Stimulated activated CD4-positive, alpha-beta T cell treated with anti-CD3 and anti-CD28 coated beads, Interleukin-12 subunit alpha, Interleukin-12 subunit beta, amount 100 ng/mL, for 24 hours (primary cell): Measurements from ENCODE around the gene RBM26.
"Not testable (repeated sequence)": the region's sequence is repeated elsewhere in the genome, so short reads cannot be mapped to it uniquely, and the experiment has no call there.

ENCODE experiments used
- DNase-seq, 2 experiments: peaks; one replicate each; pipeline ENCODE4 v3.0.0-alpha.2; 2020; ENCODE audit warnings: low read depth in 2 of 2

The RBM26 gene

DNA sequence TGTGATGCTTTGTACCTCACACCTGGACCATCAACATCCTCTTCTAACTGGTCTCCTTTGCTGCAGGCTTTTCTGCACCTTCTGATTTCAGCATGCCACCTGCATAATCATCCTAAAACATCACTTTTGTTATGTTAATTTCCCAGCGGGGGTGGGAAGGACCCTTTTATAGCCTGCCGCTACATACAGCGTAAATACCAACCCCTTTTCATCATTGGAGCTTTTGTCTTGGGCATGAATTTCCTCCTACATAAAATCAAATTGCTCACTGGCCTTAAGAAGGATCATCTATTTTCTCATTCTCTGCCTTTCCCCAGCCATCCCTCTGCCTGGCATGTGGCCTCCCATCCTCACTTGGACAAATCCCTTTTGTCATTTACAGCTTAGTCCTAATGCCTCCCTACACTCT lies 124.7 kb downstream of the RBM26 start:
- DNase-seq = no peak

DNA sequence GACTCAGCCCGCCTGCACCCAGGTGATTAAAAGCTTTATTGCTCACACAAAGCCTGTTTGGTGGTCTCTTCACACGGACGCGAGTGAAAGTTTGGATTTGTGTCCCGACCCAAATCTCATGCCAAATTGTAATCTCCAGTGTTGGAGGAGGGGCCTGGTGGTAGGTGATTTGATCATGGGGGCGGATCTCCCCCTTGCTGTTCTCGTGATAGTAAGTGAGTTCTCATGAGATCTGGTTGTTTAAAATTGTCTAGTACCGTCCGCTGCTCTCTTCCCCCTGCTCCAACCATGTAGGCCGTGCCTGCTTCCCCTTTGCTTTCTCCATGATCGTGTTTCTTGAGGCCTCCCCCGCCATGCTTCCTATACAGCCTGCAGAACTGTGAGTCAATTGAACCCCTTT lies 126.3 kb downstream of the RBM26 start:
- DNase-seq = not testable (repeated sequence)

DNA sequence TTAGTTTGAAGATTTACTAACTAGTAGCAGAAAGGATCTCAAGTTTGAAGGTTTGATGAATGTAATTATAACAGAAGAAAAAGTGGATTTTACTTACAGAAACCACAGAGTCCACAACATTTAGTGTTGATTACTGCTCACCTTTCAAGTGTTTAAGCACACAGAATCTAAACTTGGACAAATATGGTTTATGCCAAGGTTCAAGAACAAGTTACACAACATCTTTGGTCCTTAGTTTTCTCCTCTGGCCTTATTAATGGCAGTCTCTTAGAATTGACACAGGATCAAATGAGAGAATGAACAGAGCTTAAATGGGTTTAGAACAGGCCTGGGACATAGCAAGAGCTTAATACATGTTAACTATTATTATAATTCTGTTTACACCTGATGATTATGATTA lies 133.0 kb downstream of the RBM26 start:
- no peak for DNase-seq

DNA sequence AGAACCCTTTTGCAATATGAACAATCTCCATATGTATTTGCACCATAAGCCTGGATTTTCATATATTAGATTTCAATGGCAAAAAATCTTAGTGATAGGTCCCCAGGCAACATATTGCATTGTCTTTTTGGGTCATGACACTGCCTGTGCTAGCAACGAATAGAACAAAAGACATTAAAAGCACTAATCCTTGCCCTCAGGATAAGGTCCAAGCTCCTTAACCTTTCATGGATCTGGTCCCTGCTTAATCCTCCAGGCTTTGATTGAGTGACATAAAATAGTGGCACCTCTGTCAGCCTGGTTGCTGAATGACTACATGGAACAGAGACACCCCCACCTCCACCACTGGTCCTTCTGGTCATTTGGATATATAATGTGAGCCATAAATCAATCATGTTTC lies 134.4 kb downstream of the RBM26 start:
- no peak for DNase-seq

DNA sequence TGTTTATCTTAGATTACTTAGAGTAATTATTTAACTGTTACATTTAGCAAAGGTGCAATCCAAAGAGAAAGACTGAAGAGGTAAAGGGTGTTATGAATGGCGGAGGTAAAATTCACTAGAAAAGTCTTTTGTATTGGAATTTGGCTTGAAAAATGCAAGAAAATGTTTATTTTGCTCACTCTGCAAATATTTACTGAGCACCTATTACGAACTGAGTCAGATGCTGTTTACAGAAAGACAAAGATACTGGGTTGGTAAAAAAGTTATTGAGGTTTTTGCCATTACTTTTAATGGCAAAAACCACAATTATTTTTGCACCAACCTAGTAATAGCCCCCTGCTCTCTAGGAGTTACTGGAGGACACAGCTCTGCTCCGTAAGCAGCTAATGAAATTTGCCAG lies 135.2 kb downstream of the RBM26 start:
- DNase-seq = no peak
